Stimulated activated CD8-positive, alpha-beta memory T cell treated with anti-CD3 and anti-CD28 coated beads, Interleukin-4, amount 100 ng/mL, for 24 hours (primary cell): ENCODE measurements around the gene GRIP2.

Experiments used
- DNase-seq: peaks from one replicate; pipeline ENCODE4 v3.0.0-alpha.2; 2020; ENCODE audit warnings: low read depth

GRIP2 gene

GRCh38 chr3:14451844-14452739 lies 88.0 kb downstream of the GRIP2 start:
- DNase-seq, result no peak

- no peak for DNase-seq
These were observed 89.1 kb downstream of the GRIP2 start for GRCh38 chr3:14450922-14451606.

GRCh38 chr3:14450506-14450905 lies 89.6 kb downstream of the GRIP2 start:
- DNase-seq, result no peak

- DNase-seq, result no peak
These were observed 91.1 kb downstream of the GRIP2 start for GRCh38 chr3:14448756-14449727.

- no peak for DNase-seq
These were observed 92.1 kb downstream of the GRIP2 start for GRCh38 chr3:14448063-14448462.

GRCh38 chr3:14446988-14447570 lies 93.1 kb downstream of the GRIP2 start:
- no peak for DNase-seq

GRCh38 chr3:14445773-14446172 lies 94.4 kb downstream of the GRIP2 start:
- no peak for DNase-seq

GRCh38 chr3:14444380-14444779 lies 95.8 kb downstream of the GRIP2 start:
- DNase-seq, result no peak

- DNase-seq, result no peak
These were observed 98.2 kb downstream of the GRIP2 start for GRCh38 chr3:14441920-14442300.

- DNase-seq, result no peak
These were observed 98.8 kb downstream of the GRIP2 start for GRCh38 chr3:14441240-14441919.

GRCh38 chr3:14440531-14441239 lies 99.5 kb downstream of the GRIP2 start:
- DNase-seq, result no peak

- DNase-seq, result no peak
These were observed 100.0 kb downstream of the GRIP2 start for GRCh38 chr3:14440168-14440518.

GRCh38 chr3:14439501-14440167 lies 100.5 kb downstream of the GRIP2 start:
- DNase-seq, result no peak
